Measurements from ENCODE around the gene RSRC2. TPM values are rescaled to one million over a fixed set of nuclear protein-coding genes. Genes with fewer than 3 reads are reported as not detected.
A peak's percentile ranks its signal among the peaks of the same experiment; 100 is the strongest.
"Not testable (repeated sequence)": the region's sequence is repeated elsewhere in the genome, so short reads cannot be mapped to it uniquely, and the experiment has no call there.

The RSRC2 gene
- total RNA-seq = 99.7 and 101 TPM in 2 replicates

DNA sequence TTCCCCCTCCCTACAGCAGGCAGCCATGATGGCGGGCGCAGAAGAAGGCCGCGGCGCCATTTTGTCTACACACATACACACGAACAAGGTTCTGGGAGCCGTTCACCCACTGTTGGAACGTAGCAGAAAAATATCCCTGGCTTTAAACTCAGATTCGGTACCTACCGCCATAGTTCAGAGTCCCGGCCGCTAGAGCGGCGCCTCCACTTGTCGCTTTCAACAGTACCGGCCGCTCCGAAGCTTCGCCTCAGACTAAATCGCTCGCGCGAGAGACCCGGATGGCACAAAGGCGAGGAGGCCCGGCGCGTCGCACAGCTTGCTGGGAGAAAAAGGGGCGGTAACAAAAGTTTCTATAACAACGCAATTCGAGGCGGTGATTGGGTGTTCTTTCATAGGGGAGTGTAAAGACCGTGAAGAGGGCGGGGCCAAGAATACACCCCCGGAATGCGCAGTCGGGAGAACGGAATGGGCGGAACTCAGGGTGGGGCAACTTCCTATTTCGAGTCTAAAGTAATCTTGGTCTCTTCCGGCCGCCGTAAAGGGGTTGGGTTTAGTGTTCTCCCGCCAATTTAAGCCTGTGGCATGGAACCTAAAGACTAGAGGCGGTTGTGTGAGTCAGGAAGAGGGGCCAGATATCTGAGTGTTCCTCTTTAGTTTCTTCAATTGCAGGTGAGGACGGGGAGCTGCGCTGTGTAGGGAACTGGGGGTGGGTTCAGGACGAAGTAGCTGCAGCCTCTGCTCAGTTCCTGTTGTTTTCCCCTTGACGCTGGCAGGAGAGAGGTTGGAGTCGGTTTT, at the start of gene RSRC2, which contains the start of gene KNTC1:
Gene RSRC2, minus strand, starts transcription at position 254 of the 795 bp plus-strand sequence. Its CDS starts 83 bp downstream, at position 171.
Gene KNTC1, plus strand, starts transcription at position 567 of the 795 bp plus-strand sequence. CDS start 2,815 bp downstream, outside the sequence.
- Mint-ChIP-seq H3K27me3 (no peaks in the 10 kb centered on the region), H3K4me3 (no peak within 1 kb of the TSS), H3K36me3 (ENCODE audit: low read depth) (peaks cover 46% of the 10 kb centered on the region), H3K27ac (no peak within 1 kb of the TSS), H3K4me1 (peaks cover 36% of the 10 kb centered on the region), H3K9me3 (no peaks in the 10 kb centered on the region)
- peak; percentile 99 for DNase-seq
- intact Hi-C loops (cut with micrococcal nuclease) = loop anchor here (1.0 to 10.0 kb wide), 8 partner anchors 26 to 928 kb away; partner anchors contain the start of genes DIABLO, OGFOD2, SBNO1 and SNRNP35

GRCh38 chr12:122571821-122572220, 45.1 kb upstream of the RSRC2 start:
- DNase-seq = no peak
- H3K36me3 Mint-ChIP-seq (ENCODE audit: low read depth) = peaks cover 54% of the 10 kb centered on the region
- H3K4me3 Mint-ChIP-seq = no peak overlapping the region
- no peaks in the 10 kb centered on the region for H3K27me3 Mint-ChIP-seq
- peaks cover 6% of the 10 kb centered on the region for H3K4me1 Mint-ChIP-seq
- H3K27ac Mint-ChIP-seq = no peak overlapping the region
- intact Hi-C loops (cut with micrococcal nuclease) = no loop called here
- H3K9me3 Mint-ChIP-seq = no peaks in the 10 kb centered on the region

DNA sequence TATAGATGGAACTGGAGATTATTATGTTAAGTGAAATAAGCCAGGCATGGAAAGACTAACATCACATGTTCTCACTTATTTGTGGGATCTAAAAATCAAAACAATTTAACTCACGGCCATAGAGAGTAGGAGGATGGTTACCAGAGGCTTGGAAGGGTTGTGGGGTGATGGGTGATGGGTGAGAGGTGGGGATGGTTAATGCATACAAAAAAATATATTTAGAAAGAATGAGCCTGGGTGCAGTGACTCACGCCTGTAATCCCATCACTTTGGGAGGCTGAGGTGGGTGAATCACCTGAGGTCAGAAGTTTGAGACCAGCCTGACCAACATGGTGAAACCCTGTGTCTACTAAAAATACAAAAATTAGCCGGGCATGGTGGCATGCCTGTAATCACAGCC, 43.3 kb upstream of the RSRC2 start:
- H3K4me3 Mint-ChIP-seq; H3K27ac Mint-ChIP-seq; intact Hi-C loops (cut with micrococcal nuclease); DNase-seq; H3K9me3 Mint-ChIP-seq; H3K27me3 Mint-ChIP-seq; H3K4me1 Mint-ChIP-seq: not testable (repeated sequence)
- H3K36me3 Mint-ChIP-seq (ENCODE audit: low read depth) = peaks cover 42% of the 10 kb centered on the region

DNA sequence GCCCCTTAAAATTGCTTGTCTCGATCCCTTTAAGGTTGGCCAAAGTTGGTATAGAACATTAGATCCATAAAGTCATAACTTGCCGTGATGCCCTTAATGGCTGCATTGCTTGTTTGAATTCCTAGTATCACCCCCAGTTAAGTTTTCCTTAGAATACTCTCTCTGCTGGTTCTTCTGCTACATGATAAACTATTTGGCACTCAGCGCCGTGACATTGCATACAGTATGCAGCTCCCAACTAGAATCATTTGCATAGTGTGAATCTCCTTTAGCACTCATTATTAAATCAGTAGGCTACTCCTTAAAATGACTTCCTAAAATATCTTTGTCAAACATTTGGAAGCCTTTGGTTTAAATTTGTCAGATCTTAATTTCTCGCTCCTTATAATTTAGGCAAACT, 42.6 kb upstream of the RSRC2 start:
- Mint-ChIP-seq H3K27me3 (no peaks in the 10 kb centered on the region), H3K4me3 (no peak overlapping the region), H3K27ac (no peak overlapping the region), H3K9me3 (no peaks in the 10 kb centered on the region), H3K4me1 (peaks cover 6% of the 10 kb centered on the region), H3K36me3 (ENCODE audit: low read depth) (peaks cover 39% of the 10 kb centered on the region)
- no peak for DNase-seq
- intact Hi-C loops (cut with micrococcal nuclease) = no loop called here

GRCh38 chr12:122566816-122567215, 40.1 kb upstream of the RSRC2 start:
- intact Hi-C loops (cut with micrococcal nuclease); H3K27me3 Mint-ChIP-seq; H3K9me3 Mint-ChIP-seq; H3K4me3 Mint-ChIP-seq; DNase-seq; H3K27ac Mint-ChIP-seq; H3K4me1 Mint-ChIP-seq: not testable (repeated sequence)
- peaks cover 36% of the 10 kb centered on the region for H3K36me3 Mint-ChIP-seq (ENCODE audit: low read depth)

DNA sequence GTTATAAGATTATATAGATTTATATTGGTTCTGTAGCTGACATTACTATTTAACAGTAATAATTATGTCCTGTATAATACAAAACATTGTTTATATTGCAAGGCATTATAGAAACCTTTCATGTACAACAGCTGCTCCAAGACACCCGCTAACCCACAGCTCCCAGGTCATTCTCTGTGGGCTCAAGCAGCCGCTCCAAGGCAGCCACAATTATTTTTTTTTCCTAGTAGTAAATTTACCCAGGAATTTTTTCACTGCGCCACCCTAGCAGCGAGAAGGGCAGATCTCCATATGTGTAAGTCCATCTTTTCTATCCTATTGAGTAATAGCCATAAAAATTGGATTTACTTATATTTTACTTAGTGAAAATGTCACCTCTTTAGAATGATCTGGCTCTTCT, 36.6 kb upstream of the RSRC2 start:
- H3K9me3 Mint-ChIP-seq = no peaks in the 10 kb centered on the region
- no peaks in the 10 kb centered on the region for H3K27me3 Mint-ChIP-seq
- peaks cover 3% of the 10 kb centered on the region for H3K4me1 Mint-ChIP-seq
- no peak overlapping the region for H3K27ac Mint-ChIP-seq
- peaks cover 29% of the 10 kb centered on the region for H3K36me3 Mint-ChIP-seq (ENCODE audit: low read depth)
- H3K4me3 Mint-ChIP-seq = no peak overlapping the region
- intact Hi-C loops (cut with micrococcal nuclease) = no loop called here
- DNase-seq = no peak

DNA sequence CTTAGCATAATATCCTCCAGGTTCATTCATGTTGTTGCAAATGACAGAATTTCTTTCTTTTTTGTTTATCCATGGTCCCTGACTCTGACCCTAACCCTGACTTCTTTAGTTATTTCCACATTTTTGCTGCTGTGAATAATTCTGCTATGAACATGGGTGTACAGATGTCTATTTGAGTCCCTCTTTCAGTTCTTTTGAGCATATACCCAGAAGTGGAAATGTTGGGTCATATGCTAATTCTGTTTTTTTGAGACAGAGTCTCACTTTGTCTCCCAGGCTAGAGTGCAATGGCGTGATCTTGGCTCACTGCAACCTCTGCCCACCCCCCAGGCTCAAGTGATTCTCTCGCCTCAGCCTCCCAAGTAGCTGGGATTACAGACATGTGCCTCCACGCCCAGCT, 33.4 kb upstream of the RSRC2 start:
- Mint-ChIP-seq H3K4me3 (no peak overlapping the region), H3K27me3 (no peaks in the 10 kb centered on the region), H3K9me3 (no peaks in the 10 kb centered on the region), H3K36me3 (ENCODE audit: low read depth) (peaks cover 40% of the 10 kb centered on the region), H3K4me1 (peaks cover 3% of the 10 kb centered on the region), H3K27ac (peak overlapping the region; percentile 46)
- no peak for DNase-seq
- intact Hi-C loops (cut with micrococcal nuclease) = no loop called here

DNA sequence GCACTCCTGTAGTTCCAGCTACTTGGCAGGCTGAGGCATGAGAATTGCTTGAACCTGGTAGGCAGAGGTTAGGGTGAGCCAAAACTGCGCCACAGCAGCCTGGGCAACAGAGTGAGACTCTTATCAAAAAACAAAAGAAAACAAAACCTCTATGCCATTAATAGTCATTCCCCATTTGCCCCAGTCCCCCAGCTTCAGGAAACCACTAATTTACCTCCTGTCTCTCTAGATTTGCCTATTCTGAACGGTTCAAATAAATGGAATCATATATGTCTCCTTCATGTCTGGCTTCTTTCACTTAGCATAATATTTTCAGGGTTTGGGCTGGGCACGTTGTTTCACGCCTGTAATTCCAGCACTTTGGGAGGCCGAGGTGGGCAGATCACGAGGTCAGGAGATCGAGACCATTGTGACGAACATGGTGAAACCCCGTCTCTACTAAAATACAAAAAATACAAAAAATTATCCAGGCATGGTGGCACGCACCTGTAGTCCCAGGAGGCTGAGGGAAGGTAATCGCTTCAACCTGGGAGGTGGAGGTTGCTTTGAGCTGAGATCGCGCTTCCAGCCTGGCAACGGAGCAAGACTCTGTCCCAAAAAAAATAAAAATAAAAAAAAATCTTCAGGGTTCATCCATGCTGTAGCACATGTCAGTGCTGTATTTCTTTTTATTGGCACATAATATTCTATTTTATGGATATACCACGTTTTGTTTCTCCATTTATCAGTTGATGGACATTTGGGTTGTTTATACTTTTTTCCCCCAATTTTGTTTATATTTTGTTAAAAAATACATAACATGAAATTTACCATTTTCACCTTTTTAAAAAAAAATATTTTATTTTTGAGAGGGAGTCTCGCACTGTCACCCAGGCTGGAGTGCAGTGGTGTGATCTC, 32.3 kb upstream of the RSRC2 start:
- intact Hi-C loops (cut with micrococcal nuclease) = no loop called here
- no peaks in the 10 kb centered on the region for H3K9me3 Mint-ChIP-seq
- H3K36me3 Mint-ChIP-seq (ENCODE audit: low read depth) = peaks cover 44% of the 10 kb centered on the region
- H3K27me3 Mint-ChIP-seq = no peaks in the 10 kb centered on the region
- H3K27ac Mint-ChIP-seq = no peak overlapping the region
- H3K4me1 Mint-ChIP-seq = peaks cover 3% of the 10 kb centered on the region
- H3K4me3 Mint-ChIP-seq = no peak overlapping the region
- no peak for DNase-seq

GRCh38 chr12:122547330-122547729, 20.6 kb upstream of the RSRC2 start:
- Mint-ChIP-seq H3K36me3 (ENCODE audit: low read depth) (peaks cover 47% of the 10 kb centered on the region), H3K27ac (no peak overlapping the region), H3K4me1 (peaks cover 2% of the 10 kb centered on the region), H3K27me3 (no peaks in the 10 kb centered on the region), H3K9me3 (no peaks in the 10 kb centered on the region), H3K4me3 (no peak overlapping the region)
- DNase-seq = no peak
- intact Hi-C loops (cut with micrococcal nuclease) = no loop called here

DNA sequence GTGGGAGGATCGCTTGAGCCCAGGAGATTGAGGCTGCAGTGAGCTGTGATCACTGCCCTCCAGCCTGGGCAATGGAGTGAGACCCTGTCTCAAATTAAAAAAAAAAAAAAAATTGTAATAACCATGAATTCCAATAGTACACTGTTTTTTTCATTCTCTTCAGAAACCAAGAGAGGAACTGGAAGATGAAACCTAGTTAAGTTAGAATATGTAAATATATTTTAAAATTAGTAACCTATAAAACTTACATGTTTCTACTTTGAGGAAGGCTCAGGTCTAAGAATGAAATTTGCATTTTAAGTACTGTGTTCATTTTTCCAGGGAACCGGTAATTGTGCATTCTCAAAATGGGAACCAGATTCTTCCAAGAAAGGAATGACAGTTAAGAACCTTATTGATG, 19.1 kb upstream of the RSRC2 start:
- Mint-ChIP-seq H3K4me3 (no peak overlapping the region), H3K36me3 (ENCODE audit: low read depth) (peaks cover 44% of the 10 kb centered on the region), H3K9me3 (no peaks in the 10 kb centered on the region), H3K27me3 (no peaks in the 10 kb centered on the region), H3K27ac (no peak overlapping the region), H3K4me1 (peaks cover 2% of the 10 kb centered on the region)
- intact Hi-C loops (cut with micrococcal nuclease) = no loop called here
- DNase-seq = no peak

DNA sequence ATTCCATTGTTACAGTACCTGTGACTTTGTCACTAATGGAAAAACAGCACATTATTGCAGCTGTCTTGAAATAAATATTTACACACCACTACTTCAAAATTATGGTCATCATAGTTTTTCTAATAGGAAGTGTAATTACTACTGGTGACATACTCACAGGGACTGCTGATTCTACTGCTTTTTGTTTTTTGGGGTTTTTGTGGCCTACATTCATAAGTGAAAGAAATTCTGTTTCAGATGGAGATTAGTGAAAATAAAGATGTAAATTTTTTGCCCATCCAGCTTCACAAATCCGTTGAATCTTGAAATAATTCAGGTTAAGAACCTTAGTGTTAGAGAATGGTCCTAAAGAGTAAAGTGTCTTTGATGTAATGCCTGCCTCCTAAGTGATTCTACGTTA, 17.8 kb upstream of the RSRC2 start:
- no peak for DNase-seq
- Mint-ChIP-seq H3K36me3 (ENCODE audit: low read depth) (peaks cover 33% of the 10 kb centered on the region), H3K4me1 (peaks cover 2% of the 10 kb centered on the region), H3K9me3 (no peaks in the 10 kb centered on the region), H3K27ac (no peak overlapping the region), H3K27me3 (no peaks in the 10 kb centered on the region), H3K4me3 (no peak overlapping the region)
- intact Hi-C loops (cut with micrococcal nuclease) = no loop called here

DNA sequence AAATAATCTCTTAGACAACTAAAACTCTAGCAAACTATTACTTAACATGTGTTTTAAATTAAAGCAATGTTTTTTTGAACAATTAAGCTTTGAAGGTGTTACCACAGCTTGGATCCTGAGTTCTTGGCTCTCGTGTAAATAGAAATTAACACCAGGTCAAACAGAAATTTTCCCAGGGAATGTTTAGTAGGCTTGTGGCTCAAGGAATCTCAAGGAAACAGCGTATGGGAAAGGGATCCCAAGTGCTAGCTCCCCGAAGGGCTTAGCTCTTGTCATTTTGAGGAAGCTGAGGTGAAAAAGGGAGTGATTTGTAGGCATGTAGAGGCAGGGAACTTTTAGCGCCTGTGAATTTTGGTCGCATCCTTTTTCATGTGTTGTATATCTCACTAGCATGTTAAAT, 11.8 kb upstream of the RSRC2 start:
- no peak for DNase-seq
- intact Hi-C loops (cut with micrococcal nuclease) = no loop called here
- Mint-ChIP-seq H3K4me1 (peaks cover 4% of the 10 kb centered on the region), H3K36me3 (ENCODE audit: low read depth) (peaks cover 38% of the 10 kb centered on the region), H3K27ac (no peak overlapping the region), H3K27me3 (no peaks in the 10 kb centered on the region), H3K9me3 (no peaks in the 10 kb centered on the region), H3K4me3 (no peak overlapping the region)

DNA sequence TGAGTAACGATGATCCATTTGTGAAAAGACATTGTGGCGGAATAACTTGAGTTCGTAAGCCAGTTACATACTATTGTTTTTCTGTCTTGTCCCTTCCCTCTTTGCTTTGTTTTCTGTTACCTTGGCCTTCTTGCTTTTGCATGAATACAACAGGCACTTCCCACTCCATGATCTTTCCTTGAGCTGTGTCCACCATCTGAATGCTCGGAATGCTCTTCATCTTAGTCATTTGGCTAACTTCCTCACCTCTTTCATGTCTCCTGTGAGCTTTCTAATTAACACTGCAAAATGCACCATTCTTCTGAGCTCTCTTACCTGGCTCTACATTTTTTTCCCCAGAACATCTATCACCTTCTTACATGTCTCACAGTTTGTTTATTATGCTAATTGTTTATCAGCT, 10.3 kb upstream of the RSRC2 start:
- H3K36me3 Mint-ChIP-seq (ENCODE audit: low read depth) = peaks cover 34% of the 10 kb centered on the region
- H3K9me3 Mint-ChIP-seq = no peaks in the 10 kb centered on the region
- no peak overlapping the region for H3K4me3 Mint-ChIP-seq
- intact Hi-C loops (cut with micrococcal nuclease) = no loop called here
- H3K27me3 Mint-ChIP-seq = no peaks in the 10 kb centered on the region
- DNase-seq = no peak
- H3K27ac Mint-ChIP-seq = no peak overlapping the region
- H3K4me1 Mint-ChIP-seq = peaks cover 4% of the 10 kb centered on the region

DNA sequence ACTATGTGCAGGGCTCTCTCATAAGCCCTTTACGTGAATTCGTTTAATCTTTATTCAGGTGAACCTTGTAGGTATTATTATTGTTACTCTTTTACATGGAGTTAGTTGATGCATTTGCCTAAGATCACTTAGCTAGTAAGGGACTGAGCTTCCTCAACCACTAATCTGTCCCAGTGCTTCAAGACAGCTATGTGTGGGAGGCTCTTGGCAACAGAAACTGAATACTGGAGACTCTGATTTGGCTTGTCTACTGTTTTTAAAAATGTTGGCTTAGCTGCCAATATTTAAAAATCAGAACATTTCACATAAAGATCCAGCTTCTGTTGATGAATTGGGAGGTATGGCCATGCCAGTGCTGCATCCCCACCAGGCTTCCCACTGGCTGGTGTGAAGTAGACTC, 7.1 kb upstream of the RSRC2 start:
- Mint-ChIP-seq H3K4me3 (no peak overlapping the region), H3K9me3 (no peaks in the 10 kb centered on the region), H3K4me1 (peaks cover 8% of the 10 kb centered on the region), H3K27ac (no peak overlapping the region), H3K27me3 (no peaks in the 10 kb centered on the region), H3K36me3 (ENCODE audit: low read depth) (peaks cover 41% of the 10 kb centered on the region)
- no peak for DNase-seq
- intact Hi-C loops (cut with micrococcal nuclease) = no loop called here
